ENCODE results near the gene TM2D3. TPM values are rescaled to one million over a fixed set of nuclear protein-coding genes. Genes with fewer than 3 reads are reported as not detected.

The TM2D3 gene
- total and polyA plus RNA-seq, 2 experiments from 2014 or later: 26.2 to 36.6 TPM

GRCh38 chr15:101637038-101637437, 15.1 kb downstream of the TM2D3 start:
- Mint-ChIP-seq H3K27ac (0 out of 2 replicates have a peak overlapping the region, but pooled peaks have one; percentile 30), H3K36me3 (ENCODE audit: low read depth) (no peaks in the 10 kb centered on the region; the same call in 2 of the 3 replicates), H3K27me3 (ENCODE audit: insufficient read depth, low read depth, poor library complexity) (peaks cover 6% of the 10 kb centered on the region)

GRCh38 chr15:101635944-101636727, 16.0 kb downstream of the TM2D3 start:
- no peak overlapping the region for H3K27ac Mint-ChIP-seq
- Histone ChIP-seq H3F3A (replicated peaks; ENCODE audit: low read depth) (no peaks in the 10 kb centered on the region), H4K20me1 (replicated peaks; ENCODE audit: insufficient read depth) (peaks cover 8% of the 10 kb centered on the region; the same call in 1 of the 2 replicates), H3K4me1 (ENCODE audit: insufficient read depth) (peaks cover 18% of the 10 kb centered on the region; the same call in 1 of the 2 replicates), H3K9me2 (ENCODE audit: insufficient read depth) (no peaks in the 10 kb centered on the region), H2AFZ (no peak overlapping the region), H3K4me2 (no peak overlapping the region), H3K27ac (ENCODE audit: low read depth) (no peak overlapping the region), H3K79me2 (replicated peaks; ENCODE audit: insufficient read depth) (no peaks in the 10 kb centered on the region), H3K4me3 (no peak overlapping the region), H3K36me3 (ENCODE audit: insufficient read depth) (no peaks in the 10 kb centered on the region), H3K27me3 (ENCODE audit: insufficient read depth) (no peaks in the 10 kb centered on the region)
- no peaks in the 10 kb centered on the region; the same call in 2 of the 3 replicates for H3K36me3 Mint-ChIP-seq (ENCODE audit: low read depth)
- H3K9me3 Mint-ChIP-seq: no peaks in the 10 kb centered on the region
- DNase-seq (ENCODE audit: low spot score) (no peak), ATAC-seq (no peak)
- H3K4me3 Mint-ChIP-seq: no peak overlapping the region
- peaks cover 22% of the 10 kb centered on the region for H3K4me1 Mint-ChIP-seq
- peaks cover 6% of the 10 kb centered on the region for H3K27me3 Mint-ChIP-seq (ENCODE audit: insufficient read depth, low read depth, poor library complexity)
- TF ChIP-seq EZH2phosphoT487 (IDR thresholded peaks at IDR 0.05; ENCODE audit: unreplicated experiment) (no peak), EZH2 (IDR thresholded peaks at IDR 0.05; ENCODE audit: low read depth, unreplicated experiment) (no peak), STAT1 (IDR thresholded peaks at IDR 0.05; ENCODE audit: unreplicated experiment) (no peak), CTCF (conservative IDR thresholded peaks at IDR 0.05; ENCODE audit: low read depth in 2 of 2) (no peak), ETS1 (IDR thresholded peaks at IDR 0.05) (no peak), NANOG (IDR thresholded peaks at IDR 0.05; ENCODE audit: borderline replicate concordance) (no peak), ZNF331 (CRISPR knock-in tag; IDR thresholded peaks at IDR 0.05; ENCODE audit: low read depth) (no peak), JUNB (IDR thresholded peaks at IDR 0.05; ENCODE audit: unreplicated experiment) (no peak), POLR2AphosphoS5 (IDR thresholded peaks at IDR 0.05; ENCODE audit: low read depth) (no peak), ZNF114 (CRISPR knock-in tag; IDR thresholded peaks at IDR 0.05) (no peak)

More at GRCh38 chr15:101637038-101637437, 15.1 kb downstream of the TM2D3 start:
- Histone ChIP-seq H4K20me1 (replicated peaks; ENCODE audit: insufficient read depth) (peaks cover 8% of the 10 kb centered on the region; the same call in 1 of the 2 replicates), H3K27ac (ENCODE audit: low read depth) (0 out of 2 replicates have a peak overlapping the region, but pooled peaks have one; percentile 20), H2AFZ (no peak overlapping the region), H3K79me2 (replicated peaks; ENCODE audit: insufficient read depth) (no peaks in the 10 kb centered on the region), H3K4me3 (no peak overlapping the region), H3K9me2 (ENCODE audit: insufficient read depth) (no peaks in the 10 kb centered on the region), H3K36me3 (ENCODE audit: insufficient read depth) (no peaks in the 10 kb centered on the region), H3K4me2 (no peak overlapping the region), H3K27me3 (ENCODE audit: insufficient read depth) (no peaks in the 10 kb centered on the region), H3K4me1 (ENCODE audit: insufficient read depth) (peaks cover 18% of the 10 kb centered on the region; the same call in 1 of the 2 replicates), H3F3A (replicated peaks; ENCODE audit: low read depth) (no peaks in the 10 kb centered on the region)
- no peak for ATAC-seq
- Mint-ChIP-seq H3K4me1 (peaks cover 22% of the 10 kb centered on the region), H3K4me3 (no peak overlapping the region), H3K9me3 (no peaks in the 10 kb centered on the region)
- no peak for DNase-seq (ENCODE audit: low spot score)
- TF ChIP-seq NANOG (IDR thresholded peaks at IDR 0.05; ENCODE audit: borderline replicate concordance): no peak
- TF ChIP-seq ZNF331 (CRISPR knock-in tag; IDR thresholded peaks at IDR 0.05; ENCODE audit: low read depth): no peak
- no peak for TF ChIP-seq CTCF (conservative IDR thresholded peaks at IDR 0.05; ENCODE audit: low read depth in 2 of 2)
- no peak for TF ChIP-seq EZH2phosphoT487 (IDR thresholded peaks at IDR 0.05; ENCODE audit: unreplicated experiment)
- no peak for TF ChIP-seq EZH2 (IDR thresholded peaks at IDR 0.05; ENCODE audit: low read depth, unreplicated experiment)
- TF ChIP-seq JUNB (IDR thresholded peaks at IDR 0.05; ENCODE audit: unreplicated experiment): no peak

Measured in GM23338 (cell line).